ENCODE measurements around the gene SGIP1. TPM values are rescaled to one million over a fixed set of nuclear protein-coding genes. Genes with fewer than 3 reads are reported as not detected.
A peak's percentile ranks its signal among the peaks of the same experiment; 100 is the strongest.
"Not testable (repeated sequence)": the region's sequence is repeated elsewhere in the genome, so short reads cannot be mapped to it uniquely, and the experiment has no call there.

The SGIP1 gene
- total RNA-seq, 2 donors from 2014 or later = 3.4 to 4.9 TPM

DNA sequence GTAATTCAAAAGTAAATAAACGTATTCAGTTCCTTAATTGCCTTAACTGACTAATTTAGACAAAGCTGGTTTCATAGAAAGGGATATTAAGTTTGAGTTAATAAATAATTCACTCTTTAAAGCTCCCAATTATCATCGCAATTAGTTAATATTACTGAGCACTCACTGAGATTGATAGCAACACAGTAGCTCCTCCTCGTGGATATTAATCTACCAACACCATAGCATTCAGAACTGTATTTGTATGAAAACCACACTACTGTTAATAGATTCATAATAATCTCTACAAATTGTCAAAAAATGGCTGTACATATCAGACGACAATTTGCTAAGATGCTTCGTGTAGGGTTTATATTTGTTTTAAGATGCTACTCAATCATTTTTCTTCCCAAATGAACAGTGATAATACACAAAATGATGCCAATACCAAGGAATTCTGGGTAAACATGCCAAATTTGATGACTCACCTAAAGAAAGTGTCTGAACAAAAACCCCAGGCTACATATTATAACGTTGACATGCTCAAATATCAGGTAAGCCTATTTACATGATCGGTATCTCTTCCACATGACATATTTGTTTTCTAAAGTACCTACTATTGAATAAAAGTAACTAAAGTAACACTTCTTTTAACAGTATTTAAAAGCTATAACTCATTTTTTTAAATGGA, 199.5 kb downstream of the SGIP1 start:
- DNase-seq = no peak
- ATAC-seq = no peak
- intact Hi-C loops (cut with DNase I) = no loop called here

DNA sequence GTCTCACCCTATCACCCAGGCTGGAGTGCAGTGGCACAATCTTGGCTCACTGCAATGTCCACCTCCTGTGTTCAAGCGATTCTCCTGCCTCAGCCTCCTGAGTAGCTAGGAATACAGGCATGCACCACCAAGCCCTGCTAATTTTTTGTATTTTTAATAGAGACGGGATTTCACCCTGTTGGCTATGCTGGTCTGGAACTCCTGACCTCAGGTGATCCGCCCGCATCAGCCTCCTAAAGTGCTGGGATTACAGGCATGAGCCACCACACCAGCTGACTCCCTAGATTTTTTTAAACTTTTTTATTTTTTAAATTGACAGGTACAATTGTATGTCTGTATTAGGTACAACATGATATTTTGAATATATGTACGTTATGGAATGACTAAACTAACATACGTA, 200.6 kb downstream of the SGIP1 start:
- ATAC-seq; DNase-seq; intact Hi-C loops (cut with DNase I): not testable (repeated sequence)

DNA sequence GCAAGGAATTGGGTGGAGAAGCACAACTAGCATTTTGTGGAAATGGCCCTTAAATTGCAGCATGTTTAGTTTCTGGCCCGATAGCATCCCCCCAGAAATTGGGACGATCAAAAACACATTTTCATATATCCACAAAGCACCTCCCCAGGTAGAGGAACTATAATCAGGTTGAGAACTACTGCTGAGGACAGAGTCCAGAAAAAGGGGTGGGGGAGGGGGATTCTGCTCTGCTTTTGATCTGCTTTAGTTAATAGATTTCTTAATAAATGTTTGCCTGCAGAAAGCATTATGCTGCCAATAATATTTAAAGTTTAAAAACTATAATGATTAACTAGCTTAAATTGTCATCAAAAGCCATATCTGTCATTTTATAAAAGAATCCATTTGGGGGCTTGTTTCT, 203.9 kb downstream of the SGIP1 start:
- DNase-seq (no peak), ATAC-seq (no peak)
- intact Hi-C loops (cut with DNase I) = no loop called here

DNA sequence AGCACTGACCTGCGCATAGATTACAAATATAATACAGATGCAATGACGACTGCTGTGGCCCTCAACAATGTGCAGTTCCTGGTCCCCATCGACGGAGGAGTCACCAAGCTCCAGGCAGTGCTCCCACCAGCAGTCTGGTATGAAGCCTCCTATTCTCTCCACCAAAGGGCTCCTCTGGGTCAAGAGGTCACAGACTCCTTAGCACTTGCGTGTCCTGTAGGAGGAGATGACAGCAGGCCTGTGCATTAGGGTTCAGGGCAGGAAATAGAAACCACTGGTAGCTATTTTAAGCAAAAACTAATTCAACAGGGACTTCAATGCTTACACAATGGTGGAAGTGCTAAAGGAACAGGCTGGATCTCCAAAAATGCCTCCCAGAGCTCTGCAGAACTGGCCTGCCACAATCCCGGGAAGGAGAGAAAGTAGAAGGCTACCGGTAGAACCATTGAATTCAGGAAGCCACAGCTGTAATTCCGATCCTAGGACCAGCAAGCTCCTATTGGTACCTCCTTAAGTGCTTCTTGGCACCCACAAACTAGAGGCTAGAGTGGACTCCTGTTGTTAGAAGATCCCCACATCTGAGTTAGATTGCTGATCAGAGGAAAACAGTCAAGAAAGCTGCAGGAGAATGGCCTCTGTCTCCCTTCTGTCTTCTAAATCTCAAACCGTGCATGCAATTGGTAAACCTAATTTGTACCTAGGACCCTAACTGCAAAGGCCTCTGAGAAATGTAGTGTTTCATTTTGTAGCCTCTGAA, 205.6 kb downstream of the SGIP1 start:
- intact Hi-C loops (cut with DNase I) = no loop called here
- ATAC-seq (peak in 1 of 2 donors; percentile 57), DNase-seq (no peak)

DNA sequence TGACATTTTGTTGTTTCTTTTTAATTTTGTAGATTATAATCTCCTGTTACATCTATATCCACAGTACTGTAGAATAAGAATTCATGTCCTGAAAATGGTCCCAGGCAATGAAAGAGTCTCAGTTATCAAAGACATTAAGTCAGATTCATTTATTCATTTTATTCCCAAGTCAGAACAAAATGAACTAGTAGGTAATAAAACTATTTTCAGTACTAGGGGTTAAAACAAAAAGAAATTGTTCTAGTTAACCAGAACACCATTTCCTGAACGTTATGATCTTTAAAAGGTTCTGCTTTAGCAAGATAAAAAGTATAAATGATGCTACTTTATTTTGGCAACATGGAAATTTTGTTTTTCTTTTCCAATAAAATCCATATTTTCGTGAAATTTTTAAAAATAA, 211.5 kb downstream of the SGIP1 start:
- intact Hi-C loops (cut with DNase I) = no loop called here
- ATAC-seq (no peak), DNase-seq (no peak)

DNA sequence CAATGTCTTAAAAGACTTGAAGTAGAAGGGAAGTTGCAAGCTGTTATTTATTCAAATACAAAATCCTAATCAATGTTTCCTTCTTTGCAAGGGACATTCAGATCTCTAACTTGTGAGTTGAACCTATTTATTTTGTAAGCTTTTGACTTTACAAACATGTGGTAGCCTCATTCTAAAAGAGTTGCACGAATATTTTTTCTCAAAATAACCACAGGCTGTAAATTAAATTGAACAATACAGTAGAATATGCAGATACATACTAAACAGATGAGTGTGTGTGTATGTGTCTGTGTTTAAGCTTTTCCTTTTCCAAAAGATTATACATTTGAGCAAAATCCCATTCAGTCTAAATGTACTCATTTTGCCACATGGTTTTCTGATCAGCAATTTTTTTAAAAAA, 213.5 kb downstream of the SGIP1 start:
- intact Hi-C loops (cut with DNase I) = no loop called here
- DNase-seq (no peak), ATAC-seq (no peak)

DNA sequence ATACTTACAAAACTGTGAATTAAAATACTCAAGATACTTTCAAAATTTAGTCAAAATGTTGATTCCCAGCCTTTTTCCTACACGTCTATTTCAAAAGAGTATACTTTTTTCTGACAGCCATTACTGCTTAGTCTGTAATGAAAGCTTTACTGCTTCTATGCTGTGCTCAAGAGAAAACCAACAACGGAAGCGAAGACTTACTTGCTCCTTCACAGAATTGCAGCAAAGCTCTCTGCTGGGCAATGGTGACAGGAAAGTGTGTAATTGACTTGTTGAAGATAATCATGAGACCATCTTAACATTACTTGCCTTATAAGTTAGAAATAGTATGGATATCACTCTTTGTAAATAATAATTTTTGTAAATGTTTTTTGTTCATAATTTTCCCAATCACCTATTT, 216.6 kb downstream of the SGIP1 start:
- intact Hi-C loops (cut with DNase I) = no loop called here
- ATAC-seq = no peak

DNA sequence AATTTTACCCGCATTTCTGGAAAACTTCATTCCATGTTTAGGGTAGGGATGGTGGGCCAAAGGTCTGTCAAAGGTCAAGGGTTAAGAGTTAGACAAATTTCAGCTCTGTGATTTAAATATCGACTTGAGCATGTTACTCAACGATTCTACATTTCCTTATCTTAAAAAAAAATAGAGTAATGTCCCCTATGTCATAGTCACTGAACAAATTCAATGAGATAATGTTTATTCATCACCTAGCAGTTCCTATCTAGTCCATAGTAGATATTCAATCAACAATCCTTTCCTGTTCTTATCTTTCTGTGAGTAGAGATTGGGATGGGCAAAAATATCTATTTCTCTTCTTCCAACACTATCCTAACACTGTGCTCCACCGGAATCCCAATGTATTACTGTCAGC, 217.2 kb downstream of the SGIP1 start:
- no peak for DNase-seq
- ATAC-seq = no peak
- intact Hi-C loops (cut with DNase I) = no loop called here

More for the DNA sequence above, 216.6 kb downstream of the SGIP1 start:
- DNase-seq = no peak

DNA sequence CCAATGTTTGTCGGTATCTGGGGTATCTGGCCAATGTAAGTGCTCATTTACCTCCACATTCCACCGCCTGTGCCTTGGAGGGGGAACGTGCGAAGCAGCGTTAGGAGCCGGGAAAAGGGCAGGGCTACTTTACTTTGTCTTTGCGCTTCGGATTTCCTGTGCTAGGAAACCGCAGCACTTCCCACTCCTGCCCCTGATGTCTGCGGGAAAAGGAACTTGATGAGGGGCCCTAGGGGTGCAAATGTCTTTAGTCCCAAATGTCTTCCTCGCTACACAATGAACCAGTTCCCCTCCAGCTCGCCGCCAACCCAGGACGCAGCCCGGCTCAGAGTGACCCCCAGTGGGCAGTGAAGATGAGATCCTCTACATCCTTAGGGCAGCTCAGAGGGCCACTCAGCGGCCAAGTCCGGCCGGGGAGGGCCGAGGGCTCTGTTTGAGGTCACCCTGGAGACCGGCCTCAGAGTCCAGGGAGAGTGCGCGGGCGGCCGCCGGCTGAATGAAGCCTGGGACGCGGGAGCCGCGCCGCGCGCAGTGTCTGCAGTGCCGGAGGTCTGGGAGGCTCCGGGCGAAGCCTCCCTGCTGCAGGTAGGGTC, 218.1 kb downstream of the SGIP1 start, which contains the start of gene DYNLT5:
DYNLT5 (plus strand) TSS at position 460 of the 593 bp plus-strand sequence. CDS start 2,200 bp downstream, outside the sequence.
- peak; percentile 70 for DNase-seq
- peak; percentile 91 to 96 for ATAC-seq
- intact Hi-C loops (cut with DNase I) = no loop called here

DNA sequence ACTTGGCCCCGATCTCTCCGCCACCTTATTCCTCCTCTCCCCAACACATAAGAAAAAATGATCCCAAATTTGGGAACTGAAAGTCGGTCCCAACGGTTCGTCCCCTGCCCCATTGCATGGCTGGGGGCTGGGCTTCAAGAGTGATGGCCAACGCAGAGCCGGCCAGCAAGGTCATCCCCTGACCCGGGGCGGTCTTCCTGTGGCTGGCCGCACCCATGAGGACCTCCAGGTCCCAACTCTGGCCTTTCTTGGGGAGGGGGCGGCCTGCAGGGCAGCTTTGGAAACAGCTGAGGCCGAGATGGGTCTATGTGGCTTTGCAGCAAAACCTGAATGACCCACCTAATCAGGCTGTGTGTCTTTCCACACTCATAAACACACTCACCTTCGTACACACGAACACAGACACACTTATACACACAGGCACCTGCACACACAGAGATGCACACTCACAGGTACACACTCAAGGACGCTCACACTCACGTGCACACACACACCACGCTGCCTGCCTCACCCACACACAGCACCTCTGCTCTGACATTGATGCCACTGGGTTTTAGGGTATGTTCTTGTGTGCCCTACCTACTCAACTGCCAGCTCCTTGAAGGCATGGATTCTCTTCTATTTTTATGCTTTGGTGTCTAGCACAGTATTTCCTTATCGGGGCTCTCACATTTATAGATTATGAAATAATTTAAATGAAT, 218.9 kb downstream of the SGIP1 start:
- peak; percentile 24 for DNase-seq
- intact Hi-C loops (cut with DNase I) = no loop called here
- ATAC-seq = peak; percentile 27 to 51

DNA sequence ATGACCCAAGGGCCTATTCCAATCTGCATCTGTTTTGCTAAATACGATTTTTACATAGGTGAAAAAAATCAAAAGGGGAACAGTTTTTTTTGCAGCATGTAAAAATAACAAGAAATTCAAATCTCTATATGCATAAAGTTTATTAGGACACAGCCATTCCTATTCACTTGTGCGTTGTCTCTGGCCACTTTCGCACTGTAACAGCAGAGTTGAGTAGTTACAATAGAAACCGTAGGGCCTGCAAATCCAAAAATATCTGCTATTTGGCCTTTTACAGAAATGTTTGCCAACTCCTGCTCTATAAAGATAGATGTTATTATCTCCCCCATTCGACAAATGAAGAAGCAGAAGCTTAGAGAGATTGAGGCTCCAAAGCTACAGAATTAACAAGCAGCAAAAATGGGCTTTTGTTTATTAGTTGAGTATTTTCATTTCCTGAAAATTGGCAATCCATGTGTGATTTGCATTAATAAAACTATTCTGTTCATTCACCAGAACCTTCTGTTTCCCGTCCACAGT, 223.8 kb downstream of the SGIP1 start:
- DNase-seq = no peak
- no peak for ATAC-seq
- intact Hi-C loops (cut with DNase I) = no loop called here

DNA sequence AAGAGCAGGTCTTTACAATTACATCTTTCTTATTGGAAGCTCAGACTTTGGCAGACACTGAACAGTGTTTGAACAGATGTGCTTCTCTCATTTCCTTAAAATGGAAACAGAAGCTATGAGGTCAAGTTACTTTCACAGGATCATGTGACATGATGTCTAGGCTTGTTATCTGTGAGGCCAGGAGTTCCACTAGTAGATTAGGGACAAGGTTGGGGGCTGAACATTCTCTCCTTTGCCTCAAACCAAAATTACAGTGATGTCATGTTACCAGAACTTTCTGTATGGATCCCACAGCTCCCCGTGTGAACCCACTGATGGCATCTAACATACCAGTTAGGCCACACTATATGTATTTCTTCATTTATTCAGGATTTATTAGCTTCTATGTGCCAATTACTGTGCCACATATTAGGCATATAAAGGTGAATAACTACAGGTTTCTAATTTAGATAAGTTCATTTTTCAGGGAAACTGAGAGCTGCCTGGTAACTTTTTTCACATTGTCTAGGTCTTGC, 224.3 kb downstream of the SGIP1 start:
- DNase-seq = no peak
- peak in 1 of 2 donors; percentile 46 for ATAC-seq
- intact Hi-C loops (cut with DNase I) = no loop called here

DNA sequence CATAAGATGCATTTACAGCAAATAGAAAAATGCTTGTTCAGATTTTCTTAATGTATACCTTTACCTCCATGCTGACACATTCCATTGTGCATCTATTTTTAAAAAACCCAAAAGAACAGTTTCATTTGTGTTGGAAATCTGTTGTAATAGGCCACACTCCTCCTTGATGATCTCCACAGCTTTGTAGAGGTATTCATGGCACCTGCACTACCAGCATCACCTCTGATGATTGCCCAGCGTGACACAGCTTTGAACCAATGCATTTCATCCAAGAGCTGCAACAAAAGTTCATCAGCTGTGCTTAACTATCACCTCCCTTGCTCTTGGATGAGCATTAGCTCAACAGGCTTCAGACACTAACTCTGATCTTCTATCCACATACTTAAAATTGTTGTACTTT, 226.6 kb downstream of the SGIP1 start:
- intact Hi-C loops (cut with DNase I) = loop anchor here in 1 of 2 donors (10.0 kb wide), 1 partner anchor 734 kb away; no protein-coding TSS in a partner anchor
- no peak for DNase-seq
- no peak for ATAC-seq

DNA sequence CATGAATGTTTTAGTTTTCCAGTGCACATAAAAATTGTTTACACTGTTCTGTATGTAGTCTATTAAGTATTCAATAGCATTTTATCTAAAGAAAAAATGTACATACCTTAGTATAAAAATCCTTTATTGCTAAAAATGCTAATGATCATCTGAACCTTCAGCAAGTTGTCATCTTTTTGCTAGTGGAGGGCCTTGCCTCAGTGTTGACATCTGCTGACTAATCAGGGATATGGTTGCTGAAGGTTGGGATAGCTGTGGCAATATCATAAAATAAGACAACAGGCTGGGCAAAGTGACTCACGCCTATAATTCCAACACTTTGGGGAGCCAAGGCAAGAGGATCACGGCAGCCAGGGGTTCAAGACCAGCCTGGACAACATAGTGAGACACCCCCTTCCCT, 227.3 kb downstream of the SGIP1 start:
- intact Hi-C loops (cut with DNase I) = loop anchor here in 1 of 2 donors (10.0 kb wide), 1 partner anchor 734 kb away; no protein-coding TSS in a partner anchor
- DNase-seq = no peak
- ATAC-seq = no peak

DNA sequence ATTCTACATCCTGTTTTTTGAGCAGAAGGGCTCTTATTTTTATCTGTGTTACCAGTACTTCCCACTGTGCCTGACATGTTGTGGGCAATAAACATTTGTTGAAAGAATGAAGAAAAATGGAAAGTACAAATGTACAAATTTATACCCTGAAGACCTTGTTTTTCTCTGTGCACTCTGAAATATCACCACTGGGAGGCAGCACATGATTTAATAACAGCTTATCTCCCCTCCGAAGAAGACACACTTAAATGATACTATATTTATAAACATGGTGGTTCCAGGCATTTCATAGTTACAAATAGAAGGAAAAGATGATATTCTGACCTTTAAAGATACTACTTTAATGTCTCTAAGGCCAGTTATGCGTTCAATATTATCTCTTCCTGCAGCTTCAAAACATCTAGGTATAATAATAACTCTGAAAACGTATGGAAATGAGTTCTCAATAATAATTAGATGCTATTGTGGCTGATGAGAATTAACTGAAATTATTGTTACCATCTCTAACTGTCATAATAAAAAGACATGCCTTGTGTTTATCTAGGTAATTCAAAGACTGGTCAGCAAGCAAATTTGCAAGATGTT, 231.1 kb downstream of the SGIP1 start:
- intact Hi-C loops (cut with DNase I) = loop anchor here (2.0 to 10.0 kb wide), 4 partner anchors 380 to 730 kb away; no protein-coding TSS in a partner anchor
- DNase-seq = no peak
- peak in 1 of 2 donors; percentile 49 for ATAC-seq

DNA sequence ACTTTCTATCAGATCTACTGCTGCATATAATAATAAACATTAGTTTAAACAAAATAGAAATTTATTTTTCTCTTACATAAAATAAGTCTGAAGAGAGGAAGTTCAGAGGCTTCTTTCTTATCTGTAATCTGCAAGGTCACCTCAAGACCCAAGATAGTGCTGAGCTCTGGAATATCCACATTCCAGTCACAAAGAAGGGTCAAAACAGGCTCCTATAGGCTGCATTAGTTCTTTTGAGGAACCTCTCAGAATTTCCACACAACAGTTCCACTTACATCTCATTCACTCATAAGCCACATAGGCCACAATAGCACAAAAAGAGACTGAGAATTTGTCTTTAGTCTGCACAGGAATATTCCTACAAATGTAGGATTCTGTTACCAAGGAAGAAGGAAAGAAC, 233.7 kb downstream of the SGIP1 start:
- no peak for DNase-seq
- intact Hi-C loops (cut with DNase I) = loop anchor here (5.0 to 10.0 kb wide), 3 partner anchors 385 to 727 kb away; no protein-coding TSS in a partner anchor
- no peak for ATAC-seq

DNA sequence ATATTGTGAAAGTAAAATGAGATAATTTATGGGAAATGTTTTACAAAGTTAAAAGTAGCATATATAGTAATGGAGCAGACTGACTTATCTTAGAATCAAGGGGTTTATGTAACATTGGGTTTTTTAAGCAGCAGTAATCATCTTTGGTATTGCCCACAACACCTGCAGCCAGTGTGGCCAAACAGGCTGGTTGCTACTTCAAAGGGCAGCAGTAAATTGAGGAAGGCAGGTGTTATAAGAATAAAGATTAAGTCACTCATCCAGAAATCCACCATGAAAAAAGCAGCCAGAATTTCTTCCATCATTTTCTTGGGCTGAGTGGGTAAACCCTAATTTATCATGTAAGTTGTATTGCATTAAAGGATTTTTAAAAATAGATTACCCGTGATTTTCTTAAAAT, 235.0 kb downstream of the SGIP1 start:
- no peak for ATAC-seq
- no peak for DNase-seq
- intact Hi-C loops (cut with DNase I) = loop anchor here (5.0 to 10.0 kb wide), 3 partner anchors 383 to 726 kb away; no protein-coding TSS in a partner anchor

DNA sequence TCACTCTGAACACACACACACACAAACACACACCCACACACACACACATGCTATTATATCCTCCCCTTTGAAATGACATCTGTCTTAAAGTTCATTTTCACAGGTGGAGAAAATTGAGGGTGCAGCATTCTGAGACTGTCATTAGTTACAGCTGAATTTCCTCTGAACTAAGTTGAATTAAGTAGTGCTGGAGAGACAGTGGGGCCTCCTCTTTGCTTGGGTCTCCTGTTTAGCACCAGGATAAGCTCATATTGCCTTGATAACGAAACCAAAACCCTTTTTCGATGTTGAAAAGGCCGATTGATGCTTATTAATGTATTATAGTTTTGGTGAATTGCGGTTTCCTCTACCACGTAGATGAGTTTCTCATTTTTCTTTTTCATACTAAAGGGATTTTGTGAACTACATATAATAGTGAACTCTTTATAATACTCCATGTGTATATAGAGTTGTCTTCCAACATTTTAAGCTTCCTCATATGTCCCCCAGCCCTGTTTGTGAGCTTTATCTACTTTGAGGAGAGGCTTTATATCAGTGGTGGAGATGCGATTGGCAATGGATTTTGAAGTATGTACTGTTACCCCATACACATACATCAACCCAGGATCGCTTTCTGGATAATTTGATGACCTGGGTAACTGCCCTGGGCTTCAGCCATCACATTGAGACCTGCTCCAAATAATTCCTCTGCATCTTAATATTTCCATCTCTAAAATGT, 235.7 kb downstream of the SGIP1 start:
- no peak for DNase-seq

More for the DNA sequence above, 235.7 kb downstream of the SGIP1 start:
- ATAC-seq = no peak
- intact Hi-C loops (cut with DNase I) = loop anchor here (5.0 to 10.0 kb wide), 3 partner anchors 383 to 725 kb away; no protein-coding TSS in a partner anchor

All from left cardiac atrium (tissue), 4 donors.